22Rv1 (cell line): ENCODE results near the gene SPINDOC.

Source experiments
- H3K27ac ChIP-seq: fragments of 450-650 bp; 2 replicates; pipeline ENCODE4 v1.5.1; 2017
- CTCF ChIP-seq: fragments of 450-650 bp; IDR thresholded peaks from 2 replicates; pipeline ENCODE4 v1.5.1; 2017; ENCODE audit warnings: mild to moderate bottlenecking
- ZFX ChIP-seq: fragments of 450-650 bp; IDR thresholded peaks from 2 replicates; pipeline ENCODE4 v1.6.1; 2017; ENCODE audit warnings: antibody characterized with exemption, borderline replicate concordance

The SPINDOC gene

GRCh38 chr11:63841554-63841953 is 28.3 kb downstream of the SPINDOC start:
- peak overlapping the region; percentile 82 for H3K27ac ChIP-seq
- TF ChIP-seq CTCF (no peak), ZFX (no peak)

GRCh38 chr11:63843041-63843440 is 29.8 kb downstream of the SPINDOC start:
- H3K27ac ChIP-seq = peak overlapping the region; percentile 82
- no peak for TF ChIP-seq CTCF
- TF ChIP-seq ZFX = no peak

- TF ChIP-seq CTCF = no peak
- no peak for TF ChIP-seq ZFX
- peak overlapping the region; percentile 82 for H3K27ac ChIP-seq
Measured at GRCh38 chr11:63844836-63845235, 31.6 kb downstream of the SPINDOC start.

GRCh38 chr11:63845303-63845702 is 32.0 kb downstream of the SPINDOC start:
- H3K27ac ChIP-seq = peak overlapping the region; percentile 82
- TF ChIP-seq CTCF (no peak), ZFX (no peak)

GRCh38 chr11:63845911-63846310 is 32.7 kb downstream of the SPINDOC start:
- H3K27ac ChIP-seq = peak overlapping the region; percentile 82
- TF ChIP-seq CTCF (no peak), ZFX (no peak)

- TF ChIP-seq CTCF (no peak), ZFX (no peak)
- H3K27ac ChIP-seq = peak overlapping the region; percentile 82
Measured at GRCh38 chr11:63846897-63847296, 33.6 kb downstream of the SPINDOC start.

GRCh38 chr11:63847363-63847762 is 34.1 kb downstream of the SPINDOC start:
- H3K27ac ChIP-seq = peak overlapping the region; percentile 82
- no peak for TF ChIP-seq ZFX
- TF ChIP-seq CTCF = no peak
